Tibial nerve (tissue), 4 donors: ENCODE data around the gene GAB1. TPM values are rescaled to one million over a fixed set of nuclear protein-coding genes. Genes with fewer than 3 reads are reported as not detected.

ENCODE experiments used
- DNase-seq, 2 donors: peaks; one replicate each; pipeline ENCODE4 v3.0.0-alpha.2; 2019; ENCODE audit warnings: low spot score in 2 of 2
- H3K27ac ChIP-seq, 4 donors: fragments of 200-600 bp; sonication (generic) in 3 of 4; one replicate each; pipeline ENCODE4 v1.5.1; 2017 to 2019; ENCODE audit warnings: mild to moderate bottlenecking in 1 of 4
- H3K27me3 ChIP-seq, 2 donors: fragments of 200-600 bp; sonication (generic) in 1 of 2; one replicate each; pipeline versions ENCODE4 v1.5.1 to v1.6.0; 2017 to 2019
- H3K36me3 ChIP-seq, 3 donors: fragments of 200-600 bp; sonication (generic); one replicate each; pipeline ENCODE4 v1.5.1; 2018 to 2019
- H3K4me1 ChIP-seq, 4 donors: fragments of 200-600 bp; sonication (generic) in 3 of 4; one replicate each; pipeline ENCODE4 v1.5.1; 2017 to 2019
- H3K4me3 ChIP-seq, 4 donors: fragments of 200-600 bp; sonication (generic) in 3 of 4; one replicate each; pipeline ENCODE4 v1.5.1; 2017 to 2019; ENCODE audit warnings: mild to moderate bottlenecking in 1 of 4, moderate library complexity in 1 of 4
- H3K9me3 ChIP-seq, 4 donors: fragments of 200-600 bp; sonication (generic) in 3 of 4; one replicate each; pipeline ENCODE4 v1.5.1; 2017 to 2019
- CTCF ChIP-seq, 5 experiments: fragments of 200-600 bp in 3 of 5; fragments of 450-650 bp in 2 of 5; sonication (generic) in 3 of 5; IDR thresholded peaks; one replicate each; pipeline ENCODE4 v1.5.1; 2016 to 2019; ENCODE audit warnings: antibody characterized with exemption in 5 of 5, mild to moderate bottlenecking in 3 of 5, moderate library complexity in 2 of 5
- EP300 ChIP-seq, 2 donors: sonication (generic); formaldehyde crosslinking; IDR thresholded peaks; one replicate each; pipeline ENCODE4 v1.6.1; 2017; ENCODE audit warnings: antibody characterized with exemption in 2 of 2, mild to moderate bottlenecking in 1 of 2
- POLR2A ChIP-seq, 2 donors: fragments of 450-650 bp; IDR thresholded peaks; one replicate each; pipeline ENCODE4 v1.6.1; 2017; ENCODE audit warnings: antibody characterized with exemption in 2 of 2, mild to moderate bottlenecking in 2 of 2, moderate library complexity in 2 of 2
- WGBS, 2 donors: methylation state at CpG; one replicate each; pipeline ENCODE4 v1.1.5; 2018; 5-methylcytosine and 5-hydroxymethylcytosine counted together
- total RNA-seq, 4 donors: library from RNA; depleted of rRNA; stranded (reverse); fragments of >200 nt; gene quantifications; one replicate each; pipeline ENCODE4 v1.1.0, GENCODE V29; 2016

Gene GAB1
- total RNA-seq, 4 donors from 2014 or later: 50.7 to 123 (median 81.4) TPM

GRCh38 chr4:143438710-143439109, 102.0 kb downstream of the GAB1 start:
- 85 to 86% methylated on average over 2 of the region's 2 CpGs for WGBS, 2 donors
- TF ChIP-seq POLR2A (IDR thresholded peaks at IDR 0.05): no peak
- TF ChIP-seq CTCF (IDR thresholded peaks at IDR 0.05): no peak
- TF ChIP-seq EP300 (IDR thresholded peaks at IDR 0.05): no peak

GRCh38 chr4:143441109-143441508, 104.4 kb downstream of the GAB1 start:
- DNase-seq: no peak
- no peaks in the 10 kb centered on the region for H3K27me3 ChIP-seq
- no peak overlapping the region for H3K4me3 ChIP-seq
- peak overlapping the region in 3 of 4 donors; percentile 19 to 77 (median 47) for H3K27ac ChIP-seq
- TF ChIP-seq POLR2A (IDR thresholded peaks at IDR 0.05): no peak
- TF ChIP-seq CTCF (IDR thresholded peaks at IDR 0.05): no peak
- no peak for TF ChIP-seq EP300 (IDR thresholded peaks at IDR 0.05)
- H3K9me3 ChIP-seq: no peaks in the 10 kb centered on the region
- peaks cover 0 to 47% (median 0%) of the 10 kb centered on the region in 3 donors for H3K36me3 ChIP-seq
- peaks cover 0 to 47% (median 12%) of the 10 kb centered on the region in 4 donors for H3K4me1 ChIP-seq

More at GRCh38 chr4:143438710-143439109, 102.0 kb downstream of the GAB1 start:
- H3K36me3 ChIP-seq: peaks cover 0 to 45% (median 0%) of the 10 kb centered on the region in 3 donors
- no peak overlapping the region for H3K4me3 ChIP-seq
- H3K4me1 ChIP-seq: peaks cover 0 to 52% (median 14%) of the 10 kb centered on the region in 4 donors
- no peaks in the 10 kb centered on the region for H3K9me3 ChIP-seq
- peak overlapping the region in 1 of 4 donors; percentile 28 for H3K27ac ChIP-seq
- H3K27me3 ChIP-seq: no peaks in the 10 kb centered on the region
- no peak for DNase-seq

GRCh38 chr4:143441678-143442077, 105.0 kb downstream of the GAB1 start:
- Histone ChIP-seq H3K27ac (peak overlapping the region in 3 of 4 donors; percentile 19 to 77 (median 47)), H3K9me3 (no peaks in the 10 kb centered on the region), H3K4me3 (no peak overlapping the region), H3K27me3 (no peaks in the 10 kb centered on the region), H3K4me1 (peaks cover 0 to 47% (median 12%) of the 10 kb centered on the region in 4 donors), H3K36me3 (peaks cover 0 to 42% (median 0%) of the 10 kb centered on the region in 3 donors)
- peak in 1 of 5 experiments; percentile 5 for TF ChIP-seq CTCF (IDR thresholded peaks at IDR 0.05)
- TF ChIP-seq EP300 (IDR thresholded peaks at IDR 0.05): no peak
- WGBS, 2 donors: 38 to 42% methylated on average over 4 of the region's 4 CpGs
- DNase-seq: no peak

GRCh38 chr4:143443728-143444127, 107.1 kb downstream of the GAB1 start:
- no peak overlapping the region for H3K4me3 ChIP-seq
- H3K36me3 ChIP-seq: peaks cover 0 to 31% (median 0%) of the 10 kb centered on the region in 3 donors
- 19 to 22% methylated on average over 1 of the region's 1 CpG for WGBS, 2 donors
- no peak for DNase-seq
- H3K4me1 ChIP-seq: peaks cover 0 to 41% (median 12%) of the 10 kb centered on the region in 4 donors
- TF ChIP-seq CTCF (IDR thresholded peaks at IDR 0.05) (no peak), EP300 (IDR thresholded peaks at IDR 0.05) (no peak), POLR2A (IDR thresholded peaks at IDR 0.05) (no peak)
- no peaks in the 10 kb centered on the region for H3K27me3 ChIP-seq
- peak overlapping the region in 2 of 4 donors; percentile 37 to 77 for H3K27ac ChIP-seq
- H3K9me3 ChIP-seq: no peaks in the 10 kb centered on the region

- H3K27me3 ChIP-seq: no peaks in the 10 kb centered on the region
- no peak overlapping the region for H3K4me3 ChIP-seq
- no peak overlapping the region for H3K27ac ChIP-seq
- H3K9me3 ChIP-seq: no peaks in the 10 kb centered on the region
- peaks cover 0 to 4% (median 0%) of the 10 kb centered on the region in 4 donors for H3K4me1 ChIP-seq
- DNase-seq: no peak
- H3K36me3 ChIP-seq: peaks cover 0 to 8% (median 0%) of the 10 kb centered on the region in 3 donors
- TF ChIP-seq EP300 (IDR thresholded peaks at IDR 0.05) (no peak), POLR2A (IDR thresholded peaks at IDR 0.05) (no peak), CTCF (IDR thresholded peaks at IDR 0.05) (no peak)
- 64 to 71% methylated on average over 4 of the region's 4 CpGs for WGBS, 2 donors
These were observed 114.5 kb downstream of the GAB1 start for GRCh38 chr4:143451186-143451585.
